Stimulated activated CD4-positive, alpha-beta T cell treated with anti-CD3 and anti-CD28 coated beads, Interleukin-4, amount 100 ng/mL, for 4 hours (primary cell): Measurements from ENCODE around the gene MUC15.

ENCODE experiments used
- DNase-seq, 2 experiments: peaks; one replicate each; pipeline ENCODE4 v3.0.0-alpha.2; 2020

MUC15 gene

GRCh38 chr11:26573896-26574295 lies 1.8 kb upstream of the MUC15 start:
- DNase-seq, result no peak

- DNase-seq, result no peak
Measured at GRCh38 chr11:26572770-26573402, 823 bp upstream of the MUC15 start.

GRCh38 chr11:26569646-26570045 lies 2.4 kb downstream of the MUC15 start:
- DNase-seq, result no peak

GRCh38 chr11:26558190-26558589 lies 13.9 kb downstream of the MUC15 start:
- no peak for DNase-seq

GRCh38 chr11:26557666-26558065 lies 14.4 kb downstream of the MUC15 start:
- no peak for DNase-seq

- DNase-seq, result no peak
Measured at GRCh38 chr11:26556582-26556981, 15.5 kb downstream of the MUC15 start.

GRCh38 chr11:26554455-26554854 lies 17.6 kb downstream of the MUC15 start:
- DNase-seq, result no peak

GRCh38 chr11:26553182-26553581 lies 18.9 kb downstream of the MUC15 start:
- no peak for DNase-seq

GRCh38 chr11:26551186-26551801 lies 20.8 kb downstream of the MUC15 start:
- no peak for DNase-seq

GRCh38 chr11:26550022-26550421 lies 22.0 kb downstream of the MUC15 start:
- DNase-seq, result no peak

GRCh38 chr11:26549176-26549575 lies 22.9 kb downstream of the MUC15 start:
- no peak for DNase-seq

GRCh38 chr11:26541870-26542269 lies 30.2 kb downstream of the MUC15 start:
- DNase-seq, result no peak

- no peak for DNase-seq
Measured at GRCh38 chr11:26539517-26539916, 32.5 kb downstream of the MUC15 start.

- DNase-seq, result no peak
Measured at GRCh38 chr11:26537341-26537740, 34.7 kb downstream of the MUC15 start.

GRCh38 chr11:26527685-26528084 lies 44.4 kb downstream of the MUC15 start:
- DNase-seq, result no peak

GRCh38 chr11:26522912-26523610 lies 49.0 kb downstream of the MUC15 start:
- no peak for DNase-seq

- no peak for DNase-seq
Measured at GRCh38 chr11:26519469-26519868, 52.6 kb downstream of the MUC15 start.

- DNase-seq, result no peak
Measured at GRCh38 chr11:26512196-26512595, 59.9 kb downstream of the MUC15 start.

GRCh38 chr11:26510756-26511155 lies 61.3 kb downstream of the MUC15 start:
- DNase-seq, result no peak

- DNase-seq, result no peak
Measured at GRCh38 chr11:26510164-26510563, 61.9 kb downstream of the MUC15 start.
